HG02610 (cell line): ENCODE measurements around the gene IGSF1.
"Not testable (repeated sequence)": the region's sequence is repeated elsewhere in the genome, so short reads cannot be mapped to it uniquely, and the experiment has no call there.

Source experiments
- ATAC-seq: cut with Tn5 transposase; IDR thresholded peaks from one replicate; pipeline ENCODE4 v1.9.1; 2021; ENCODE audit warnings: mild to moderate bottlenecking, moderate library complexity; ENCODE audit not compliant: unreplicated experiment

IGSF1 gene

DNA sequence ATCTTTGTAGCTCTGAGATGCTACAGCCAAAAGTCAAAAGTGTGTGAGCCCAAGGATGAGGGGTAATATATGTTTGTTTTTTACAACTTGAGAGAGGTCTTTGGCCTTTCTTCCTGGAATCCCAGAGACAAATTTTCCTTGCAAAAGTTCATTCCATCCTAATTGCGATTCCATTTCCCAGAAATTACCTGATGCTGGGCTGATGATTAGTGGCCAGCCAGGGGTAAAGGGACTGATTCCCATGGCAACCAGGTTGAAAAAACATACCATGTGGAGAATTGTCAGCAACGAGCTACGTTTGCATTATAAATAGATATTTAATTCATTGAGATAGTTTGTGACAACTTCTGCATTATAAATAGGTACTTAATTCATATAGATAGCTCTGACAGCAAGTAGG is 17.8 kb downstream of the IGSF1 start:
- ATAC-seq: no peak

DNA sequence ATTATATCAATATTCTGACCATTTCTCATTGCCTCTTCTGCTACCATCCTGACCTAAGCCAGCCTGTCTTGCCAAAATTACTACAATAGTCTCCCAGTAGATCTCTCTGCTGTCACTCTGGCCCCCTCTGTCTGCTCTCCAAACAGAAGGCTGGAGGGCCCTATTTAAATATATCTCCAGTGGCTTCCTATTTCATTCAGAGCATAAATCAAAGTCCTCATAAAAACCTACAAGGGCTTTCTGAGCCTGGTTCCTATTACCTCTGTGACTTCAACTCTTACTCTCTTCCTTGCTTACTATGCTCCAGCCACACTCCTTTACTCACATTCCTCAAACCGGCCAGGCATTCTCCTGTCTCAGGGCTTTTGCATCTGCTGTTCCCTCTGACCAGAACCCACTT is 19.0 kb downstream of the IGSF1 start:
- ATAC-seq: no peak

DNA sequence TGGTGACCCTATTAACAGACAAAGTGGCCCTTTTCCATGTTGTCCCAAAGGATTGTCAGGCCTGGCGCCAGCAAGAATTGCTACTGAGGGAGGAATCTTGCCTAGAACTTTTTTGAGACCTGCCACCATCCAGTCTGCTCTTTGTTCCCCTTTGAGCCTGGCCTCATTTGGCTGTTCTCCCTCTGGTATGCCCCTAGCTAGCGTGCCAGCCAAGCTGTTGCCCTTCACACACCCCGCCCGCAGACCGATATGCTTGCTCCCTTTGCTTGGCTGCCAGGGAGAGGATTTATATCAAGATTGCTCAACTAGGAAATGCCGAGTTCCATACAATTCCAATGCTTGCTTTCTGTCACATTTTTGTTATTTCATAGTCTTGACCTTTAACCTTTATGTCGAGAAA is 24.4 kb downstream of the IGSF1 start:
- ATAC-seq: no peak

- ATAC-seq: no peak
Observed at GRCh38 chrX:131264053-131264452, 25.1 kb downstream of the IGSF1 start.

GRCh38 chrX:131262738-131263679 is 26.1 kb downstream of the IGSF1 start:
- no peak for ATAC-seq

DNA sequence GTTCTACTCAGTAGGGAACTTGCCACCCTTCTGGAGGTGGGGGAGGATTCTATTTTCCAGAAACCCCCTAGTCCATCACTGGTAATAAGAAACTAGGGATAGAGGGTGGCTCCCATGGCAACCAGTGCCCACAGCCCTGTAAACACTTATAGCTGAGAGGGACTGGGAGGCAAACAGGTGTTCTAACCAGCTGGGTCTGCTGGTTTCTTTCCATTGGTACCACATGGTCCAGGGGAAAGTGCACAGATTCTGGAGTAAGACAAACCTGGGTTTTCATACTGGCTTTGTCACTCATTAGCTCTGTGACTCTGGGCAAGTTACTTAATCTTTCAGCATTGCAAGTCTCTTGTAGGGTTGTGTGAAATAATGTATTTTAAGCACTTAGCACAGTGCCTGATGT is 26.9 kb downstream of the IGSF1 start:
- no peak for ATAC-seq

- ATAC-seq: no peak
Observed at GRCh38 chrX:131257367-131257766, 31.7 kb downstream of the IGSF1 start.

DNA sequence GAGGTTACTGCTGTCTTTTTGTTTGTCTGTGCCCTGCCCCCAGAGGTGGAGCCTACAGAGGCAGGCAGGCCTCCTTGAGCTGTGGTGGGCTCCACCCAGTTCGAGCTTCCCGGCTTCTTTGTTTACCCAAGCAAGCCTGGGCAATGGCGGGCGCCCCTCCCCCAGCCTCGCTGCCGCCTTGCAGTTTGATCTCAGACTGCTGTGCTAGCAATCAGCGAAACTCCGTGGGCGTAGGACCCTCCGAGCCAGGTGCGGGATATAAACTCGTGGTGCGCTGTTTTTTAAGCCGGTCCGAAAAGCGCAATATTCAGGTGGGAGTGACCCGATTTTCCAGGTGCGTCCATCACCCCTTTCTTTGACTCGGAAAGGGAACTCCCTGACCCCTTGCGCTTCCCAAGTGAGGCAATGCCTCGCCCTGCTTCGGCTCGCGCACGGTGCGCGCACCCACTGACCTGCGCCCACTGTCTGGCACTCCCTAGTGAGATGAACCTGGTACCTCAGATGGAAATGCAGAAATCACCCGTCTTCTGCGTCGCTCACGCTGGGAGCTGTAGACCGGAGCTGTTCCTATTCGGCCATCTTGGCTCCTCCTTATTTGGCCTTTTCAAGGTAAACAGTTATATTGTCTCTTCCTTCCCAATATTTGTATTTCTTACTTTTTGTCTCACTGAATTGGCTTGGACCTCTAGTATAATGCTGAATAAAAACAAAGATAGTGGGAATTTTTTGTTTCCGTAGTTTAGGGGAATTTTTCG is 37.9 kb downstream of the IGSF1 start:
- not testable (repeated sequence) for ATAC-seq

DNA sequence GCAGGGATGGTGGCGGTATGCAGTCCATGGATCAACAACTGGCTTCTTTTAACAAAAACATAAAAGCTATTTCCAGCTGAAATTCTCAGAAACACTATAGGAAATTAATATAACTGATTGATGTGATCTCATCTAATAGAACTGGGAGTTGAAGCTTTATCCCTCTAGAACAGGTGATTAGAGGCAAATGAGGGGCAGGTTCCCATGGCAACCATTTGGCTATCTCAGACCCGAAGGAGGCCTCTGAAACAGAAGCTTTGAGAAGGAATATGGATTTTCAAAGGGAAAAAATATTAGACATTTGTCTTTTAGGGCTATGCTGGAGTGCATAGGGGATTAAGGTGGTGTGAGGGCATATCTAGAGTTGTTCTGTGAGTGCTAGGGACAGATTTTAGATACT is 50.0 kb downstream of the IGSF1 start:
- ATAC-seq: no peak

DNA sequence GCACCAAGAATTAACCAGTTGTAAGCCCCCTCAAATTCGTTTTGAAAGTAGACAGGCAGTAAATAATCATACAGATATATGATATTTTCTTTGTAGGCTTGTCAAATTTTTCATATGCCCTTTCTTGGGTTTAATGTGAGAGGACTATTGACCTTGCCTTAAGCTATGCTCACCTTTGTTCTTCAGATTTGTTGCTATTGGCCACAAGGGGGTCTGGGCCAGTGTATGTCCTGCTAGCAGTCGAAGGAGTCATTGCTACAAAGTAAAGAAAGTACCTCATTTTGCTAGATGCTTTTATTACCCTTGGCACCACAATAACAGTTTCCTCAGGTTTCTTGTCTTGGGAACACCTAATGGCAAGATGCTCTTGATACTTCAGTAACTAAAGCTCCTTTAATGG is 51.7 kb downstream of the IGSF1 start:
- no peak for ATAC-seq

GRCh38 chrX:131235768-131236545 is 53.1 kb downstream of the IGSF1 start:
- ATAC-seq: no peak

DNA sequence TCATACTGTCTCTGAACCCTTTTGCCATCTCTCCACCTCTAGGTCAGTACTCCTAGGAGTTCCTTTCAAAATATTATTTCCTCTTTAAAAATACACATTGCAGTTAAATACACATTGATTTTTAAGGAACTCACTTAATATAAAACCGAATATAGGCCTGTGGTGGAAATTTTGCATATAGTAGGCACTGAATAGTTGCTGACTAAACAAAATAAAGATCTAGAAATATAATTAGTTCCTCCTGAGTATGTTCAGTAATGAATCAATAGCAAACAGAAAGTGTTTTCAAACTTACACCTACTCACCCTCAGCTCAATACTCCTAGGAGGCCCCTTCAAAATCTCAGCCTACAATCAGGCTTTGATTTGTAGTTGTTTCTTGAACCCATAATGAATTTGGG is 61.5 kb downstream of the IGSF1 start:
- ATAC-seq: no peak

DNA sequence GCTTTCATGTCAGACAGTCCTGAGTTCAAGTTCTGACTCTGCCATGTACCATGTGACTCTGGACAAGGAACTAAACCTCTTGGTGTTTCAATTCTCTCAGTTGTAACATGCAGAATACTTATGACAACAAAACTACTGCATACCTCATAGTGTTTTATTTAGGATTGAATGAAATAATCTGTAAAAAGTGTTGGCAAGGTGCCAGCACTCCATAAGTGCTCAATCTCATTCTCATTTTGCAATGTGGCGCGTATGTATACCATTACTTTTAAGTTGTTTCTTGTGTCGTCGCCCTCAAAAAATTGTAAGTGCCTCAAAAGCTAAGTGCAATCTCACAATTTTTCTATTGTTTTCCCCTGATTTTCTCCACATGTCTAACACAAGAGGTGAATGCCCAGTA is 62.5 kb downstream of the IGSF1 start:
- ATAC-seq: no peak

- ATAC-seq: no peak
Observed at GRCh38 chrX:131225078-131225477, 64.0 kb downstream of the IGSF1 start.
